ENCODE results near the gene MICALL2.

Gene MICALL2

DNA sequence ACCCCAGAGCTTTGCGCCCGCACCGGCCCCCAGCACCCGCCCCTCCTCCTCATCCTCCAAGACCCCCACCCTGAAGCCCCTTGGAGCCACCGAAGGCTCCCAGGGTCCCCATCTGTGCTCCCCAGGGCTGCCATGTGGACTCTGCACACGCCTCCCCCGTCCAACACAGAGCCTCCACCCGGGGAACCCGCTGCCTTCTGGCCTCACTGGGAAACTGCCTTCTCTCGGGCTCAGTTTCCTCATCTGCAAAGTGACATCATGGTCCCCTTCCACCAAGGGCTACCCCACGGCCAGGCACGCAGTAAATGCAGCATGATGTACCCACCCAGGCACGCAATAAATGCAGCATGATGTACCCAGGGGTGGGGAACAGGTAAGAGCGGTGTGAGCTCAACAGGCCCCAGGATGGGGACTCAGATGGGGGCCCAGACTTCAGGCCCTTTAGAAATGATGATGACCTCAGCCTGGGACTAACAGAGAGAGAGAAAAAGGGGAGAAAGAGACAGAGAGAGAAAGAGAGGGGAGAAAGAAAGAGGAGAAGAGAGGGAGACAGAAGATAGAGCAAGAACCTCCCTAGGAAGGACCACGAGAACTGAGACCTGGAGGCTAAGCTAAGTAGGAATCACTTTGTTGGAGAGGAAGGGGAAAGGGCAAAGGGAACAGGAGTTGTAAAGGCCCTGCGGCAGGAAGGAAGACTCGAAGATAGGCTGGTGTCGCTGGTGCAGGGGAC lies 2.5 kb upstream of the MICALL2 start:
- TF ChIP-seq, protein P1, sequence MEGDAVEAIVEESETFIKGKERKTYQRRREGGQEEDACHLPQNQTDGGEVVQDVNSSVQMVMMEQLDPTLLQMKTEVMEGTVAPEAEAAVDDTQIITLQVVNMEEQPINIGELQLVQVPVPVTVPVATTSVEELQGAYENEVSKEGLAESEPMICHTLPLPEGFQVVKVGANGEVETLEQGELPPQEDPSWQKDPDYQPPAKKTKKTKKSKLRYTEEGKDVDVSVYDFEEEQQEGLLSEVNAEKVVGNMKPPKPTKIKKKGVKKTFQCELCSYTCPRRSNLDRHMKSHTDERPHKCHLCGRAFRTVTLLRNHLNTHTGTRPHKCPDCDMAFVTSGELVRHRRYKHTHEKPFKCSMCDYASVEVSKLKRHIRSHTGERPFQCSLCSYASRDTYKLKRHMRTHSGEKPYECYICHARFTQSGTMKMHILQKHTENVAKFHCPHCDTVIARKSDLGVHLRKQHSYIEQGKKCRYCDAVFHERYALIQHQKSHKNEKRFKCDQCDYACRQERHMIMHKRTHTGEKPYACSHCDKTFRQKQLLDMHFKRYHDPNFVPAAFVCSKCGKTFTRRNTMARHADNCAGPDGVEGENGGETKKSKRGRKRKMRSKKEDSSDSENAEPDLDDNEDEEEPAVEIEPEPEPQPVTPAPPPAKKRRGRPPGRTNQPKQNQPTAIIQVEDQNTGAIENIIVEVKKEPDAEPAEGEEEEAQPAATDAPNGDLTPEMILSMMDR (conservative IDR thresholded peaks at IDR 0.05; ENCODE audit: control insufficient read depth, insufficient read depth, low read depth, low read length): no peak
- no peak overlapping the region for H3K4me3 ChIP-seq (ENCODE audit: control insufficient read depth, low read depth, low read length)
- no peak for DNase-seq (ENCODE audit: low read depth)

GRCh38 chr7:1460821-1461645 lies 1.8 kb upstream of the MICALL2 start:
- H3K4me3 ChIP-seq (ENCODE audit: control insufficient read depth, low read depth, low read length): peak overlapping the region; percentile 10
- TF ChIP-seq, protein P1 (conservative IDR thresholded peaks at IDR 0.05; ENCODE audit: control insufficient read depth, insufficient read depth, low read depth, low read length): no peak
- peak; percentile 72 for DNase-seq (ENCODE audit: low read depth)

DNA sequence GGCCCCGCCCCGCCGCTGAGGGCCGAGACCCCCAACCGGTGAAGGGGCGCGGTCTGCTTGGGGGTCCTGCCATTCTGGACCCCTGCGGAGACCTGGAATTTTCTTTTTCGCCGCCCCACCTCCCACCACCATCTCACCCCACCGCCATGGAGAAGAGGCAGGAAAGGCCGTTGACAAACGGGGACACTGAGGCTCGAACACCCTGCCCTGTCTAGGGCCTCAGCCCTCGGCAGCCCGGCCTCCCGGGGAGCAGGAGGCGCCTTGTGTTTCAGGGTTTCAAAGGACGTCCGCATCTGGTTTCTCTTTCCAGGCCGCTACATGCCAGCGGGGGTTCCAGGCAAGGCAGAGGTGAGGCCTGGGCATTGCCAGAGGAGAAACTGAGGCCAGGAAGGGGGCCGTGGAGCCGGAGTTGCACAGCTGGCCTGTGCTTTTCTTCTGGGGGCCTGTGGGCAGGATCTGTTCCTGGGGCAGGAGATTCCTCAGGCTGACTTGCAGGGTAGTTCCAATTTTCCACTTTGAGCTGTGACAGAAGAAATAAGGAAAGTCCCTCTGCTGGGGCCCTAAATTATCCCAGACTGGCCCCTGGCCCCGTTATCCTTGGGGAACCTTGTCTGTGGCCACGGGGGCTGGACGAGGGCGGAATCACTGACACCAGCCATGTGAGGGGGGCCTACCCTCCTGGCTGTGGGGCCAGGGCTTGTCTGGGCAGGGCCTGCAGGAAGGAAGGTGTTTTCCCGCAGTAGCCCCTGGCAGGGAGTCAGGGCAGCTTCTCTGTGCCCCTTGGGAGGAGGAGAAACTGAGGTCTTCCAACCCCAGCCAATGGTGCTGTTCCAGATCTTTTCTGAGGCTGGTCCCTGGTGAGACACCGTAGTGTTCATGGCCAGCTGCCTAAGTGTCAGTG lies 900 bp upstream of the MICALL2 start:
- no peak for DNase-seq (ENCODE audit: low read depth)
- TF ChIP-seq, protein P1 (conservative IDR thresholded peaks at IDR 0.05; ENCODE audit: control insufficient read depth, insufficient read depth, low read depth, low read length): no peak
- H3K4me3 ChIP-seq (ENCODE audit: control insufficient read depth, low read depth, low read length): peak overlapping the region; percentile 37

- no peak overlapping the region for H3K4me3 ChIP-seq (ENCODE audit: control insufficient read depth, low read depth, low read length)
- DNase-seq (ENCODE audit: low read depth): peak; percentile 96
- TF ChIP-seq, protein P1 (conservative IDR thresholded peaks at IDR 0.05; ENCODE audit: control insufficient read depth, insufficient read depth, low read depth, low read length): no peak
These were observed 232 bp upstream of the MICALL2 start for GRCh38 chr7:1459512-1459892.

GRCh38 chr7:1457949-1458682 lies 1.2 kb downstream of the MICALL2 start:
- peak overlapping the region; percentile 80 for H3K4me3 ChIP-seq (ENCODE audit: control insufficient read depth, low read depth, low read length)
- TF ChIP-seq, protein P1 (conservative IDR thresholded peaks at IDR 0.05; ENCODE audit: control insufficient read depth, insufficient read depth, low read depth, low read length): no peak
- DNase-seq (ENCODE audit: low read depth): no peak
